Naive thymus-derived CD4-positive, alpha-beta T cell (primary cell): Measurements from ENCODE around the gene PDCD11. TPM values are rescaled to one million over a fixed set of nuclear protein-coding genes. Genes with fewer than 3 reads are reported as not detected.
A peak's percentile ranks its signal among the peaks of the same experiment; 100 is the strongest.

Experiments used
- ATAC-seq: fragments of 150-1000 bp; cut with Tn5 transposase; 2 replicates; pipeline ENCODE4 v1.10.0; 2021; ENCODE audit warnings: mild to moderate bottlenecking, moderate library complexity
- CTCF ChIA-PET: fragments of 350-600 bp; sonication (Branson Sonifier 250); formaldehyde crosslinking; loops from one replicate; lab custom pipeline; 2021; ENCODE audit warnings: antibody characterized with exemption; lab: Charles Lee
- POLR2A ChIA-PET: fragments of 350-600 bp; sonication (Branson Sonifier 250); formaldehyde crosslinking; loops from one replicate; lab custom pipeline; 2021; ENCODE audit warnings: antibody characterized with exemption, inconsistent platforms; lab: Charles Lee
- DNase-seq, 9 donors: peaks; one replicate each; pipeline versions ENCODE4 v3.0.0 to v3.0.0-alpha.2; 2020 to 2022; ENCODE audit warnings: mixed read lengths in 1 of 9
- H3K27ac ChIP-seq: one replicate; pipeline ENCODE4 v1.7.0; 2013; ENCODE audit warnings: mild to moderate bottlenecking, low read depth, low read length, moderate library complexity
- H3K27me3 ChIP-seq, 2 donors: one replicate each; pipeline ENCODE4 v1.7.0; 2013; ENCODE audit warnings: low read length in 2 of 2, mild to moderate bottlenecking in 2 of 2, moderate library complexity in 2 of 2; ENCODE audit not compliant: control insufficient read depth in 2 of 2, insufficient read depth in 2 of 2
- H3K36me3 ChIP-seq, 3 experiments: 1 replicate in 2 of 3; 2 replicates in 1 of 3; pipeline ENCODE4 v1.7.0; 2013; ENCODE audit warnings: low read length in 3 of 3, mild to moderate bottlenecking in 3 of 3, moderate library complexity in 1 of 3; ENCODE audit not compliant: insufficient read depth in 3 of 3, control insufficient read depth in 2 of 3
- H3K4me1 ChIP-seq, 2 donors: one replicate each; pipeline ENCODE4 v1.7.0; 2013; ENCODE audit warnings: low read length in 2 of 2, mild to moderate bottlenecking in 2 of 2, moderate library complexity in 1 of 2; ENCODE audit not compliant: control insufficient read depth in 2 of 2, insufficient read depth in 2 of 2
- H3K4me3 ChIP-seq: 2 replicates; pipeline ENCODE4 v1.7.0; 2013; ENCODE audit warnings: mild to moderate bottlenecking, low read length
- H3K9me3 ChIP-seq, 3 experiments: 1 replicate in 2 of 3; 2 replicates in 1 of 3; pipeline ENCODE4 v1.7.0; 2013; ENCODE audit warnings: low read length in 3 of 3; ENCODE audit not compliant: control insufficient read depth in 2 of 3
- H3K27ac Mint-ChIP-seq, 9 donors: one replicate each; pipeline ENCODE4 v1.8.0; 2020 to 2022; ENCODE audit warnings: mixed read lengths in 9 of 9, mild to moderate bottlenecking in 8 of 9, moderate library complexity in 5 of 9, inconsistent platforms in 2 of 9
- H3K27me3 Mint-ChIP-seq, 5 donors: one replicate each; pipeline ENCODE4 v1.8.0; 2021 to 2022; ENCODE audit warnings: mixed read lengths in 5 of 5, mild to moderate bottlenecking in 1 of 5
- H3K36me3 Mint-ChIP-seq, 5 donors: one replicate each; pipeline ENCODE4 v1.8.0; 2020 to 2022; ENCODE audit warnings: mixed read lengths in 5 of 5, mild to moderate bottlenecking in 3 of 5, inconsistent platforms in 1 of 5
- H3K4me1 Mint-ChIP-seq, 7 donors: one replicate each; pipeline ENCODE4 v1.8.0; 2020 to 2022; ENCODE audit warnings: mixed read lengths in 7 of 7, mild to moderate bottlenecking in 3 of 7, inconsistent platforms in 1 of 7
- H3K4me3 Mint-ChIP-seq, 10 donors: one replicate each; pipeline ENCODE4 v1.8.0; 2020 to 2022; ENCODE audit warnings: mild to moderate bottlenecking in 10 of 10, mixed read lengths in 10 of 10, moderate library complexity in 6 of 10, inconsistent platforms in 2 of 10
- H3K9me3 Mint-ChIP-seq, 11 donors: one replicate each; pipeline ENCODE4 v1.8.0; 2020 to 2022; ENCODE audit warnings: mixed read lengths in 11 of 11, mild to moderate bottlenecking in 4 of 11, inconsistent platforms in 1 of 11, moderate library complexity in 1 of 11
- intact Hi-C, 2 donors: fragments of 100-400 bp; cut with micrococcal nuclease; formaldehyde crosslinking; loops; one replicate each; pipeline ENCODE4 v1.15.1; 2023
- polyA plus RNA-seq, 2 donors: library from polyadenylated mRNA; unstranded; fragments of 300-500 nt; fragmentation: Illumina TruSeq; gene quantifications; one replicate each; pipeline ENCODE4 v1.2.3, GENCODE V29; 2021
- total RNA-seq, 6 experiments: library from RNA in 5 of 6; stranded (reverse) in 5 of 6; gene quantifications; 1 replicate in 5 of 6; 2 replicates in 1 of 6; pipeline ENCODE4 v1.2.3 and lab custom pipeline; 2021 to 2026

PDCD11 gene
- total and polyA plus RNA-seq, 7 experiments from 2014 or later: 7.5 to 56.3 (median 31.9) TPM

DNA sequence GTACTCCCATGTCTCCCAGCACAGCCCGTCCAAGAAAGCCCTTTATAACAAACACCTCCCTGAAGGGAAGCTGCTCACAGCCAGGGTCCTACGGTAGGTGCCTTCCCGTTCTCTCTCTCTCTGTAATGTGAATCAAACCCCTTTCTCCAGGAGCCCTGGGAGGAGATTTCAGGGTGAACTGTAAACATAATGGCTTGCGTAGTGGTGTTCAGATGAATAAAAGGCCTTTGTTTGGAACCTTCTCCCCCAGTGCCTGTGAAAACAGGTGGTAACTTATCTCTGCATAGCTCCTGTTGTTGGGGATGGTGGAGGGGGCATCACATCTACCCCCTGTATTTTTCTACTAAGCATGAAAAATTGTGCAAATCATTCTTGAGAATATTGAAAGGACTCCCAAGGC lies 43.4 kb downstream of the PDCD11 start:
- intact Hi-C loops: no loop called here
- Mint-ChIP-seq H3K4me3 (no peak overlapping the region), H3K36me3 (peaks cover 21 to 57% (median 26%) of the 10 kb centered on the region in 5 donors), H3K27ac (peak overlapping the region in 2 of 9 donors; percentile 31 to 52), H3K9me3 (no peaks in the 10 kb centered on the region), H3K4me1 (peaks cover 0 to 5% (median 0%) of the 10 kb centered on the region in 7 donors), H3K27me3 (no peaks in the 10 kb centered on the region)
- peaks cover 10 to 92% (median 11%) of the 10 kb centered on the region in 3 experiments for H3K36me3 ChIP-seq
- DNase-seq (no peak), ATAC-seq (no peak)
- no peaks in the 10 kb centered on the region for H3K4me1 ChIP-seq
- CTCF ChIA-PET: no interaction called here
- H3K27me3 ChIP-seq: no peaks in the 10 kb centered on the region
- H3K9me3 ChIP-seq: no peaks in the 10 kb centered on the region
- POLR2A ChIA-PET: no interaction called here
- H3K27ac ChIP-seq: no peak overlapping the region
- H3K4me3 ChIP-seq: no peak overlapping the region

DNA sequence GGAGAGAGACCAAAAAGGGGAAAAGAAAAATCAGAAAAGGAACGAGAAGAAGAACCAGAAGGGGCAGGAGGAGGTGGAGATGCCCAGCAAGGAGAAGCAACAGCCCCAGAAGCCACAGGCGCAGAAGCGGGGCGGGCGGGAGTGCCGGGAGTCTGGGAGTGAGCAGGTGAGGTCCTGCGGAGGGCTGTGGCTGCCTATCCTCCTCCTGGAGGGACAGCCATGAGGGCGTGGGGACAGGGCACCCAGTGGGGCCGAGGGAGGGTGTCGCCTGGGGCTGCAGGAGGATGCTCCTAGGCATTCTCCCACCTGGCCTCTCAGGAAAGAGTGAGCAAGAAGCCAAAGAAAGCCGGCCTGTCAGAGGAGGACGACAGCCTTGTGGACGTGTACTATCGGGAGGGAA lies 44.0 kb downstream of the PDCD11 start:
- Mint-ChIP-seq H3K27me3 (no peaks in the 10 kb centered on the region), H3K9me3 (no peaks in the 10 kb centered on the region), H3K4me1 (peaks cover 0 to 7% (median 0%) of the 10 kb centered on the region in 7 donors), H3K27ac (peak overlapping the region in 2 of 9 donors; percentile 31 to 38), H3K36me3 (peaks cover 20 to 62% (median 26%) of the 10 kb centered on the region in 5 donors), H3K4me3 (no peak overlapping the region)
- Histone ChIP-seq H3K27ac (no peak overlapping the region), H3K36me3 (peaks cover 8 to 95% (median 17%) of the 10 kb centered on the region in 3 experiments), H3K4me3 (no peak overlapping the region), H3K27me3 (no peaks in the 10 kb centered on the region), H3K9me3 (no peaks in the 10 kb centered on the region), H3K4me1 (no peaks in the 10 kb centered on the region)
- ChIA-PET CTCF (no interaction called here), POLR2A (no interaction called here)
- no peak for DNase-seq
- intact Hi-C loops: no loop called here
- no peak for ATAC-seq

DNA sequence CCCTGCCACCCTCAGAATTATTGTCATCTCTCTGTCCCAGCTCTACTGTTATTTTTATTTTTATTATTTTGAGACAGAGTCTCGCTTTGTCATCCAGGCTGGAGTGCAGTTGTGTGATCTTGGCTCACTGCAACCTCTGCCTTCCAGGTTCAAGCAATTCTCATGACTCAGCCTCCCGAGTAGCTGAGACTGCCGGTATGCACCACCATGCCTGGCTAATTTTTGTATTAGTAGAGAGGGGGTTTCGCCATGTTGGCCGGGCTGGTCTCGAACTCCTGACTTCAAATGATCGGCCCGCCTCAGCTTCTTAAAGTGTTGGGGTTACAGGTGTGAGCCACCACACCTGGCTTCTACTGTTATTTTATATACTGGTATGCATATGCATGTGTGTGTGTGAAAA lies 44.8 kb downstream of the PDCD11 start:
- intact Hi-C loops: no loop called here
- Mint-ChIP-seq H3K27me3 (no peaks in the 10 kb centered on the region), H3K36me3 (peaks cover 17 to 61% (median 26%) of the 10 kb centered on the region in 5 donors), H3K27ac (no peak overlapping the region), H3K9me3 (no peaks in the 10 kb centered on the region), H3K4me1 (peaks cover 0 to 10% (median 0%) of the 10 kb centered on the region in 7 donors), H3K4me3 (no peak overlapping the region)
- H3K27me3 ChIP-seq: no peaks in the 10 kb centered on the region
- H3K9me3 ChIP-seq: no peaks in the 10 kb centered on the region
- POLR2A ChIA-PET: no interaction called here
- no peak overlapping the region for H3K27ac ChIP-seq
- ATAC-seq: no peak
- peaks cover 8 to 95% (median 18%) of the 10 kb centered on the region in 3 experiments for H3K36me3 ChIP-seq
- CTCF ChIA-PET: no interaction called here
- no peak for DNase-seq
- no peaks in the 10 kb centered on the region for H3K4me1 ChIP-seq
- no peak overlapping the region for H3K4me3 ChIP-seq

DNA sequence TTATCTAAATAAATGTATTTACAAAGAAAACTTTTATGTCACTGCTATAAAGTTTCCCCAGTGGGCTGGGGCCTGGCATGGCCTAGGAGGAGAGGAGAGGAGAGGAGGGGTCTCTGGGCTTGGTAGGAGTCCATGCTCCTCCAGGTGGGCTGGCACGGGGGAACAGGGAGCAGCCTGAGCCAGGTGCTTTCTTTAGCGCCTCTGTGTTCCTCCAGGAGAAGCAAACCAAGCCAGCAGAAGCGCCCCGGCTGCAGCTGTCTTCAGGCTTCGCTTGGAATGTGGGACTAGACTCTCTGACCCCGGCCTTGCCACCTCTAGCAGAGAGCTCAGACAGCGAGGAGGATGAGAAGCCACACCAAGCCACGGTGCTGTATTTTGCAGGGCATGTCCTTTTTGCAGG lies 45.2 kb downstream of the PDCD11 start:
- Histone ChIP-seq H3K27ac (no peak overlapping the region), H3K27me3 (no peaks in the 10 kb centered on the region), H3K36me3 (peaks cover 8 to 95% (median 18%) of the 10 kb centered on the region in 3 experiments), H3K4me1 (no peaks in the 10 kb centered on the region), H3K4me3 (no peak overlapping the region), H3K9me3 (no peaks in the 10 kb centered on the region)
- Mint-ChIP-seq H3K27me3 (no peaks in the 10 kb centered on the region), H3K9me3 (no peaks in the 10 kb centered on the region), H3K36me3 (peaks cover 17 to 57% (median 26%) of the 10 kb centered on the region in 5 donors), H3K27ac (peak overlapping the region in 1 of 9 donors; percentile 67), H3K4me3 (no peak overlapping the region), H3K4me1 (peaks cover 0 to 11% (median 0%) of the 10 kb centered on the region in 7 donors)
- CTCF ChIA-PET: no interaction called here
- intact Hi-C loops: no loop called here
- POLR2A ChIA-PET: interaction anchor here (1.4 kb wide), 1 partner anchor 10 kb away, joined by 3 read pairs; no protein-coding TSS in a partner anchor
- ATAC-seq (no peak), DNase-seq (no peak)

DNA sequence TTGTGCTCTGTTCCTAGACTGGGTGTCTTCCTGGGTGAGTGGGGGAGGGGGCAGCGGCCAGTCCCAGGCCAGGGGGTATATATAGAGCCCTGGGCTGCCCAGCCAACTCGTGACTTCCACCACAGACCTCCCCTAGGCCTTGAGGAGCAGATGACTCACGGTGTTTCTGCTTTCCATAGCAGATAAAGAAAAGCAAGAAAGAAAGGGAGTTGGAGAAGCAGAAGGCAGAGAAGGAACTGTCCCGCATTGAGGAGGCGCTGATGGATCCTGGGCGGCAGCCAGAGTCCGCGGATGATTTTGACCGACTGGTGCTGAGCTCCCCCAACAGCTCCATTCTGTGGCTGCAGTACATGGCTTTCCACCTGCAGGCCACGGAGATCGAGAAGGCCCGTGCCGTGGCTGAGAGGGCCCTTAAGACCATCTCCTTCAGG lies 45.6 kb downstream of the PDCD11 start:
- no peak for ATAC-seq
- Mint-ChIP-seq H3K9me3 (no peaks in the 10 kb centered on the region), H3K27me3 (no peaks in the 10 kb centered on the region), H3K27ac (peak overlapping the region in 1 of 9 donors; percentile 67), H3K4me1 (peaks cover 0 to 14% (median 0%) of the 10 kb centered on the region in 7 donors), H3K4me3 (no peak overlapping the region), H3K36me3 (peaks cover 17 to 56% (median 26%) of the 10 kb centered on the region in 5 donors)
- POLR2A ChIA-PET: interaction anchor here (1.4 kb wide), 1 partner anchor 11 kb away, joined by 3 read pairs; no protein-coding TSS in a partner anchor
- Histone ChIP-seq H3K36me3 (peaks cover 8 to 95% (median 18%) of the 10 kb centered on the region in 3 experiments), H3K27me3 (no peaks in the 10 kb centered on the region), H3K4me1 (no peaks in the 10 kb centered on the region), H3K9me3 (no peaks in the 10 kb centered on the region), H3K27ac (no peak overlapping the region), H3K4me3 (no peak overlapping the region)
- intact Hi-C loops: no loop called here
- no peak for DNase-seq
- CTCF ChIA-PET: no interaction called here

DNA sequence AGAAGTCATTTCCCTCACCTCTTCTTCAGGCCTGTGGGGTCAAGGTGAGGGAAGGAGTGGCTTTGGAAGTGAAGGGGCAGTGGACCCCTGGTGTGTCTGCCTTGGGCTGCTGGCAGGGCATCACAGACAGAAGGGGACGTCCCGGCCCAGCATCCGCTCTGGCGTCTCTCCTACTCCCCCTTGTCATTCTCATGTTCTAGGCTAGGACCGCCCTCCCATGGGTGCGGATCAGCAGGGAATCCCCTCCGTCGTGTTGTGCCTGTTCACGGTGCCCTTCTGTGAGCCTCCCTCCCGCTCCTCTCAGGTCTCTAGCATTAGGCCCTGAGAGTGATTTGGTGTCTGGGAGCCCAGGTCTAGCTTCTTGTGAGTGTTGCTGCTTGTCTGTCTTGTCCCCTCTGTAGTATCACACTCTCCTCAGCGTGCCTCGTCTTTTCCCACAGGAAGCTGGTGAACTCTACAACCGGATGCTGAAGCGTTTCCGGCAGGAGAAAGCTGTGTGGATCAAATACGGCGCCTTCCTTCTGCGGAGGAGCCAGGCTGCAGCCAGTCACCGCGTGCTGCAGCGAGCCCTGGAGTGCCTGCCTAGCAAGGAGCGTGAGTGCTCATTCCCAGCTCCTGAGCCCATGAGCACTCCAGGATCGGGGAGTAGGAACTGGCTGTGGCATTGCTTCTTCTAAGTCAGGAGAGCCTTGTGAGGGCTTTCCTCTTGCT lies 47.2 kb downstream of the PDCD11 start:
- ChIA-PET POLR2A (interaction anchor here (0.6 kb wide), 1 partner anchor 117 kb away, joined by 4 read pairs; no protein-coding TSS in a partner anchor), CTCF (no interaction called here)
- H3K27me3 ChIP-seq: no peaks in the 10 kb centered on the region
- H3K9me3 ChIP-seq: no peaks in the 10 kb centered on the region
- H3K4me3 ChIP-seq: no peak overlapping the region
- peaks cover 0 to 91% (median 10%) of the 10 kb centered on the region in 3 experiments for H3K36me3 ChIP-seq
- H3K4me1 Mint-ChIP-seq: peaks cover 2 to 21% (median 7%) of the 10 kb centered on the region in 7 donors
- peaks cover 18 to 55% (median 20%) of the 10 kb centered on the region in 5 donors for H3K36me3 Mint-ChIP-seq
- H3K9me3 Mint-ChIP-seq: peaks cover 0 to 1% (median 0%) of the 10 kb centered on the region in 11 donors
- H3K4me1 ChIP-seq: peaks cover 0 to under 1% of the 10 kb centered on the region in 2 donors
- H3K27me3 Mint-ChIP-seq: no peaks in the 10 kb centered on the region
- peak overlapping the region in 4 of 9 donors; percentile 32 to 57 (median 50) for H3K27ac Mint-ChIP-seq
- DNase-seq: no peak
- intact Hi-C loops: no loop called here
- ATAC-seq: no peak
- no peak overlapping the region for H3K27ac ChIP-seq
- H3K4me3 Mint-ChIP-seq: no peak overlapping the region
